Activated CD4-positive, alpha-beta T cell treated with anti-CD3 and anti-CD28 coated beads for 36 hours (primary cell): Measurements from ENCODE around the gene DSCAML1. TPM values are rescaled to one million over a fixed set of nuclear protein-coding genes. Genes with fewer than 3 reads are reported as not detected.
A peak's percentile ranks its signal among the peaks of the same experiment; 100 is the strongest.

Experiments
- ATAC-seq: fragments of 200-7000 bp; cut with Tn5 transposase; one replicate; pipeline ENCODE4 v1.10.0; 2021; ENCODE audit warnings: mild to moderate bottlenecking, moderate library complexity
- CTCF ChIA-PET: fragments of 350-600 bp; sonication (Branson Sonifier 250); formaldehyde crosslinking; loops from one replicate; lab custom pipeline; 2021; ENCODE audit warnings: antibody characterized with exemption; lab: Charles Lee
- POLR2A ChIA-PET: fragments of 350-600 bp; sonication (Branson Sonifier 250); formaldehyde crosslinking; loops from one replicate; lab custom pipeline; 2021; ENCODE audit warnings: antibody characterized with exemption, inconsistent platforms; lab: Charles Lee
- DNase-seq: peaks from one replicate; pipeline ENCODE4 v3.0.0-alpha.2; 2020
- H3K27ac Mint-ChIP-seq: one replicate; pipeline ENCODE4 v1.8.0; 2021; ENCODE audit warnings: mixed read lengths
- H3K27me3 Mint-ChIP-seq: one replicate; pipeline ENCODE4 v1.8.0; 2021; ENCODE audit warnings: mixed read lengths
- H3K36me3 Mint-ChIP-seq: one replicate; pipeline ENCODE4 v1.8.0; 2021; ENCODE audit warnings: low read depth, mixed read lengths
- H3K4me1 Mint-ChIP-seq: one replicate; pipeline ENCODE4 v1.8.0; 2021; ENCODE audit warnings: mixed read lengths
- H3K4me3 Mint-ChIP-seq: one replicate; pipeline ENCODE4 v1.8.0; 2021; ENCODE audit warnings: mild to moderate bottlenecking, moderate library complexity, mixed read lengths
- H3K9me3 Mint-ChIP-seq: one replicate; pipeline ENCODE4 v1.8.0; 2021; ENCODE audit warnings: low read depth, mixed read lengths
- intact Hi-C, 2 experiments: fragments of 100-400 bp; cut with DNase I in 1 of 2; cut with micrococcal nuclease in 1 of 2; formaldehyde crosslinking; loops; one replicate each; pipeline versions ENCODE4 v1.14.2 to v1.15.1; 2022 to 2024; cut with DNase I, micrococcal nuclease
- total RNA-seq, 2 experiments: library from RNA; stranded (reverse); gene quantifications; one replicate each; pipeline ENCODE4 v1.2.3, GENCODE V29; 2021

DSCAML1 gene
- total RNA-seq, 2 experiments from 2014 or later: 0.05 to 0.67 TPM

GRCh38 chr11:117433717-117434116 is 363.3 kb downstream of the DSCAML1 start:
- Mint-ChIP-seq H3K27me3 (peaks cover 8% of the 10 kb centered on the region), H3K36me3 (no peaks in the 10 kb centered on the region), H3K27ac (no peak overlapping the region), H3K4me1 (no peaks in the 10 kb centered on the region), H3K9me3 (no peaks in the 10 kb centered on the region), H3K4me3 (no peak overlapping the region)
- ChIA-PET CTCF (interaction anchor here (0.7 kb wide), 1 partner anchor 19 kb away, joined by 3 read pairs; no protein-coding TSS in a partner anchor), POLR2A (no interaction called here)
- intact Hi-C loops: no loop called here
- ATAC-seq: no peak
- DNase-seq: no peak

GRCh38 chr11:117431436-117431835 is 365.6 kb downstream of the DSCAML1 start:
- Mint-ChIP-seq H3K4me3 (no peak overlapping the region), H3K27ac (no peak overlapping the region), H3K27me3 (peaks cover 4% of the 10 kb centered on the region), H3K4me1 (peaks cover 4% of the 10 kb centered on the region), H3K36me3 (no peaks in the 10 kb centered on the region), H3K9me3 (no peaks in the 10 kb centered on the region)
- DNase-seq: no peak
- ChIA-PET POLR2A (no interaction called here), CTCF (no interaction called here)
- ATAC-seq: no peak
- intact Hi-C loops: no loop called here

- POLR2A ChIA-PET: no interaction called here
Observed at GRCh38 chr11:117430293-117430955, 366.6 kb downstream of the DSCAML1 start.

GRCh38 chr11:117428856-117429229 is 368.2 kb downstream of the DSCAML1 start:
- no peak overlapping the region for H3K27ac Mint-ChIP-seq
- H3K9me3 Mint-ChIP-seq: no peaks in the 10 kb centered on the region
- no peaks in the 10 kb centered on the region for H3K36me3 Mint-ChIP-seq
- CTCF ChIA-PET: interaction anchor here (0.6 to 0.9 kb wide), 3 partner anchors 47 to 390 kb away, joined by 3 to 4 read pairs (median 3); no protein-coding TSS in a partner anchor
- no peak for ATAC-seq
- intact Hi-C loops: loop anchor here (5.0 to 10.0 kb wide), 5 partner anchors 48 to 623 kb away; no protein-coding TSS in a partner anchor
- peaks cover 7% of the 10 kb centered on the region for H3K4me1 Mint-ChIP-seq
- no peak overlapping the region for H3K4me3 Mint-ChIP-seq
- DNase-seq: no peak
- POLR2A ChIA-PET: no interaction called here
- no peaks in the 10 kb centered on the region for H3K27me3 Mint-ChIP-seq

More at GRCh38 chr11:117430293-117430955, 366.6 kb downstream of the DSCAML1 start:
- Mint-ChIP-seq H3K9me3 (no peaks in the 10 kb centered on the region), H3K4me3 (no peak overlapping the region), H3K27me3 (no peaks in the 10 kb centered on the region), H3K27ac (no peak overlapping the region), H3K36me3 (no peaks in the 10 kb centered on the region), H3K4me1 (peaks cover 7% of the 10 kb centered on the region)
- no peak for DNase-seq
- CTCF ChIA-PET: interaction anchor here (1.4 kb wide), 1 partner anchor 13 kb away, joined by 3 read pairs; no protein-coding TSS in a partner anchor
- intact Hi-C loops: no loop called here
- ATAC-seq: no peak

- ATAC-seq (no peak), DNase-seq (no peak)
- no peaks in the 10 kb centered on the region for H3K36me3 Mint-ChIP-seq
- intact Hi-C loops: loop anchor here (5.0 to 10.0 kb wide), 5 partner anchors 49 to 624 kb away; no protein-coding TSS in a partner anchor
- no peak overlapping the region for H3K27ac Mint-ChIP-seq
- ChIA-PET CTCF (interaction anchor here (0.6 to 2.2 kb wide), 4 partner anchors 15 to 390 kb away, joined by 3 to 7 read pairs (median 4); no protein-coding TSS in a partner anchor), POLR2A (no interaction called here)
- peaks cover 7% of the 10 kb centered on the region for H3K4me1 Mint-ChIP-seq
- no peaks in the 10 kb centered on the region for H3K27me3 Mint-ChIP-seq
- no peak overlapping the region for H3K4me3 Mint-ChIP-seq
- no peaks in the 10 kb centered on the region for H3K9me3 Mint-ChIP-seq
Observed at GRCh38 chr11:117428186-117428855, 368.7 kb downstream of the DSCAML1 start.

- DNase-seq (no peak), ATAC-seq (no peak)
- H3K27ac Mint-ChIP-seq: no peak overlapping the region
- no peaks in the 10 kb centered on the region for H3K36me3 Mint-ChIP-seq
- ChIA-PET CTCF (interaction anchor here (0.7 to 3.8 kb wide), 11 partner anchors 8 to 426 kb away, joined by 3 to 48 read pairs (median 4); no protein-coding TSS in a partner anchor), POLR2A (no interaction called here)
- intact Hi-C loops: loop anchor here (2.0 to 10.0 kb wide), 6 partner anchors 50 to 625 kb away; no protein-coding TSS in a partner anchor
- no peaks in the 10 kb centered on the region for H3K27me3 Mint-ChIP-seq
- no peak overlapping the region for H3K4me3 Mint-ChIP-seq
- peaks cover 7% of the 10 kb centered on the region for H3K4me1 Mint-ChIP-seq
- no peaks in the 10 kb centered on the region for H3K9me3 Mint-ChIP-seq
Observed at GRCh38 chr11:117427356-117427874, 369.6 kb downstream of the DSCAML1 start.

GRCh38 chr11:117426941-117427340 is 370.1 kb downstream of the DSCAML1 start:
- Mint-ChIP-seq H3K4me3 (no peak overlapping the region), H3K9me3 (no peaks in the 10 kb centered on the region), H3K4me1 (peaks cover 7% of the 10 kb centered on the region), H3K27ac (no peak overlapping the region), H3K27me3 (no peaks in the 10 kb centered on the region), H3K36me3 (no peaks in the 10 kb centered on the region)
- ChIA-PET CTCF (interaction anchor here (0.6 to 3.8 kb wide), 24 partner anchors 9 to 426 kb away, joined by 3 to 48 read pairs (median 4); partner anchors contain the start of gene CEP164), POLR2A (no interaction called here)
- DNase-seq (no peak), ATAC-seq (no peak)
- intact Hi-C loops: loop anchor here (1.0 to 10.0 kb wide), 10 partner anchors 50 to 625 kb away; no protein-coding TSS in a partner anchor

GRCh38 chr11:117426297-117426685 is 370.7 kb downstream of the DSCAML1 start:
- Mint-ChIP-seq H3K4me3 (no peak overlapping the region), H3K36me3 (no peaks in the 10 kb centered on the region), H3K9me3 (no peaks in the 10 kb centered on the region), H3K4me1 (peaks cover 7% of the 10 kb centered on the region), H3K27ac (no peak overlapping the region), H3K27me3 (no peaks in the 10 kb centered on the region)
- peak; percentile 78 for ATAC-seq
- peak; percentile 86 for DNase-seq
- ChIA-PET POLR2A (no interaction called here), CTCF (interaction anchor here (0.5 to 3.8 kb wide), 64 partner anchors 9 to 654 kb away, joined by 3 to 48 read pairs (median 4); partner anchors contain the start of gene CEP164)
- intact Hi-C loops: loop anchor here (1.0 to 10.0 kb wide), 10 partner anchors 51 to 626 kb away; no protein-coding TSS in a partner anchor

- Mint-ChIP-seq H3K9me3 (no peaks in the 10 kb centered on the region), H3K4me1 (peaks cover 7% of the 10 kb centered on the region), H3K27ac (no peak overlapping the region), H3K36me3 (no peaks in the 10 kb centered on the region), H3K4me3 (no peak overlapping the region), H3K27me3 (no peaks in the 10 kb centered on the region)
- DNase-seq: no peak
- ChIA-PET POLR2A (no interaction called here), CTCF (interaction anchor here (0.5 to 3.8 kb wide), 64 partner anchors 10 to 866 kb away, joined by 3 to 48 read pairs (median 4); partner anchors contain the start of gene CEP164)
- intact Hi-C loops: loop anchor here (1.0 to 10.0 kb wide), 10 partner anchors 52 to 627 kb away; no protein-coding TSS in a partner anchor
- no peak for ATAC-seq
Observed at GRCh38 chr11:117425679-117426296, 371.2 kb downstream of the DSCAML1 start.

GRCh38 chr11:117424781-117425180 is 372.2 kb downstream of the DSCAML1 start:
- no peaks in the 10 kb centered on the region for H3K9me3 Mint-ChIP-seq

More at GRCh38 chr11:117424781-117425180, 372.2 kb downstream of the DSCAML1 start:
- ATAC-seq (no peak), DNase-seq (no peak)
- ChIA-PET CTCF (interaction anchor here (0.7 to 3.8 kb wide), 9 partner anchors 9 to 392 kb away, joined by 3 to 48 read pairs (median 4); no protein-coding TSS in a partner anchor), POLR2A (no interaction called here)
- Mint-ChIP-seq H3K4me3 (no peak overlapping the region), H3K36me3 (no peaks in the 10 kb centered on the region), H3K27me3 (no peaks in the 10 kb centered on the region), H3K27ac (no peak overlapping the region), H3K4me1 (peaks cover 7% of the 10 kb centered on the region)
- intact Hi-C loops: loop anchor here (5.0 to 10.0 kb wide), 5 partner anchors 53 to 628 kb away; no protein-coding TSS in a partner anchor
